Breast epithelium (tissue), 4 donors: Measurements from ENCODE around the gene B3GALT2. TPM values are rescaled to one million over a fixed set of nuclear protein-coding genes. Genes with fewer than 3 reads are reported as not detected.

Experiments used
- DNase-seq, 2 donors: peaks; one replicate each; pipeline ENCODE4 v3.0.0-alpha.2; 2019; ENCODE audit warnings: low spot score in 2 of 2
- H3K27ac ChIP-seq, 2 donors: fragments of 200-600 bp; sonication (generic) in 1 of 2; one replicate each; pipeline ENCODE4 v1.5.1; 2016 to 2019; ENCODE audit warnings: mild to moderate bottlenecking in 1 of 2
- H3K27me3 ChIP-seq, 2 donors: fragments of 200-600 bp; sonication (generic) in 1 of 2; one replicate each; pipeline versions ENCODE4 v1.5.1 to v1.6.0; 2017 to 2019; ENCODE audit warnings: control low read depth in 1 of 2, mild to moderate bottlenecking in 1 of 2
- H3K36me3 ChIP-seq: fragments of 200-600 bp; one replicate; pipeline ENCODE4 v1.5.1; 2019
- H3K4me1 ChIP-seq, 2 donors: fragments of 200-600 bp; sonication (generic); one replicate each; pipeline ENCODE4 v1.5.1; 2016 to 2019; ENCODE audit warnings: control low read depth in 1 of 2
- H3K4me3 ChIP-seq, 3 donors: fragments of 200-600 bp; sonication (generic); 1 replicate in 2 of 3; 2 replicates in 1 of 3; pipeline ENCODE4 v1.5.1; 2016 to 2019; ENCODE audit warnings: mild to moderate bottlenecking in 3 of 3, moderate library complexity in 2 of 3
- H3K9me3 ChIP-seq, 2 donors: fragments of 200-600 bp; sonication (generic) in 1 of 2; one replicate each; pipeline ENCODE4 v1.5.1; 2016 to 2019; ENCODE audit warnings: control low read depth in 1 of 2
- POLR2A ChIP-seq: fragments of 450-650 bp; IDR thresholded peaks from one replicate; pipeline ENCODE4 v1.6.1; 2016; ENCODE audit warnings: antibody characterized with exemption, mild to moderate bottlenecking, moderate library complexity
- POLR2AphosphoS5 ChIP-seq, 3 donors: sonication (generic); formaldehyde crosslinking; IDR thresholded peaks; one replicate each; pipeline ENCODE4 v1.6.1; 2017; ENCODE audit warnings: antibody characterized with exemption in 3 of 3
- intact Hi-C: fragments of 100-400 bp; cut with DNase I; formaldehyde crosslinking; loops from one replicate; pipeline ENCODE4 v1.15.1; 2023; ENCODE audit warnings: low total_unique reads
- total RNA-seq, 3 donors: library from RNA; depleted of rRNA; stranded (reverse); fragments of >200 nt; gene quantifications; one replicate each; pipeline ENCODE4 v1.1.0, GENCODE V29; 2016
- TF ChIP-seq, protein P1 (sequence below), 3 donors: fragments of 450-650 bp; IDR thresholded peaks; one replicate each; pipeline ENCODE4 v1.5.1; 2016 to 2017; ENCODE audit warnings: antibody characterized with exemption in 3 of 3, mild to moderate bottlenecking in 3 of 3, moderate library complexity in 3 of 3

The B3GALT2 gene
- total RNA-seq, 3 donors from 2014 or later: 0.29 to 0.33 (median 0.32) TPM

DNA sequence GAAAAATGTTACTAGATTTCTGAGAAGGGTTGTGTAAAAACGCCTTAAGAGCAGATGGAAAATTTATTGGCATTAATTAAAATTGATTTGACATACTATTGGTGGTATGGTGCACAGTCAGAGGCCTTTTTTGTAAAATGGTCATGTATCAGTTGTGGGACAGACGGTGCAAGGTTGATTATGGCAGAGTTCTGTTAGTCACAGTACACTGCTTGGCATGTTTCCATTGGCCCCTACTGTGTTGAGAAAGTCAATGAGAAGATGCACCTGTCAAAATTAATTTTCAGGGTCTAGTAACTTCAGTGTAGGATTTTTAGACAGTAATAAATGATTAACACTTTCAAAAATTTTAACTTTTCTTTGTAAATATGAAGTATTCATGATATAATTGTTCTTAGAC is 4.4 kb downstream of the B3GALT2 start:
- intact Hi-C loops: no loop called here
- Histone ChIP-seq H3K4me1 (no peaks in the 10 kb centered on the region), H3K27ac (no peak overlapping the region), H3K36me3 (no peaks in the 10 kb centered on the region), H3K4me3 (no peak overlapping the region), H3K9me3 (no peaks in the 10 kb centered on the region), H3K27me3 (no peaks in the 10 kb centered on the region)
- no peak for TF ChIP-seq POLR2A
- TF ChIP-seq, protein P1, sequence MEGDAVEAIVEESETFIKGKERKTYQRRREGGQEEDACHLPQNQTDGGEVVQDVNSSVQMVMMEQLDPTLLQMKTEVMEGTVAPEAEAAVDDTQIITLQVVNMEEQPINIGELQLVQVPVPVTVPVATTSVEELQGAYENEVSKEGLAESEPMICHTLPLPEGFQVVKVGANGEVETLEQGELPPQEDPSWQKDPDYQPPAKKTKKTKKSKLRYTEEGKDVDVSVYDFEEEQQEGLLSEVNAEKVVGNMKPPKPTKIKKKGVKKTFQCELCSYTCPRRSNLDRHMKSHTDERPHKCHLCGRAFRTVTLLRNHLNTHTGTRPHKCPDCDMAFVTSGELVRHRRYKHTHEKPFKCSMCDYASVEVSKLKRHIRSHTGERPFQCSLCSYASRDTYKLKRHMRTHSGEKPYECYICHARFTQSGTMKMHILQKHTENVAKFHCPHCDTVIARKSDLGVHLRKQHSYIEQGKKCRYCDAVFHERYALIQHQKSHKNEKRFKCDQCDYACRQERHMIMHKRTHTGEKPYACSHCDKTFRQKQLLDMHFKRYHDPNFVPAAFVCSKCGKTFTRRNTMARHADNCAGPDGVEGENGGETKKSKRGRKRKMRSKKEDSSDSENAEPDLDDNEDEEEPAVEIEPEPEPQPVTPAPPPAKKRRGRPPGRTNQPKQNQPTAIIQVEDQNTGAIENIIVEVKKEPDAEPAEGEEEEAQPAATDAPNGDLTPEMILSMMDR (IDR thresholded peaks at IDR 0.05): no peak
- no peak for TF ChIP-seq POLR2AphosphoS5 (IDR thresholded peaks at IDR 0.05)
- DNase-seq: no peak

DNA sequence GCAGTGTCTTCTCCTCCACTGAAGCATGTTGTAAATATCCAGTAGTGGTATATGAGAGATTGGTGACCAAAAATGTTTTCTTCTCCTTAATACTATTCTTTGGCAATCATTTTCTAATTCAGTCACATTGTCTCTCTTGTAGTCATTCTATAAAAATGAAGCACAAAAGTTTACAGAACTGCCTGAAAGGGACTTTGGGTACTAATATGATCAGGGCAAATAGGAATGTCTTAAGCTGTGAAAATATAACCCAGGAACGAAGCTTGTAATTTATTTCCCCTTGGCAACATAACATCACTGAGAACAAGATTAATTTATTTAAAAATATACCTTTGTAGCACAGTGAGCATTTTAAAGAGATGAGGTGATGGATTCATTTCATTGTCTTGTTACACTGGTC is 4.9 kb downstream of the B3GALT2 start:
- H3K4me1 ChIP-seq: no peaks in the 10 kb centered on the region
- no peaks in the 10 kb centered on the region for H3K36me3 ChIP-seq
- TF ChIP-seq, protein P1 (IDR thresholded peaks at IDR 0.05): no peak
- TF ChIP-seq POLR2AphosphoS5 (IDR thresholded peaks at IDR 0.05): no peak
- no peaks in the 10 kb centered on the region for H3K9me3 ChIP-seq
- H3K27ac ChIP-seq: no peak overlapping the region
- no peaks in the 10 kb centered on the region for H3K27me3 ChIP-seq
- intact Hi-C loops: no loop called here
- DNase-seq: no peak
- H3K4me3 ChIP-seq: no peak overlapping the region

DNA sequence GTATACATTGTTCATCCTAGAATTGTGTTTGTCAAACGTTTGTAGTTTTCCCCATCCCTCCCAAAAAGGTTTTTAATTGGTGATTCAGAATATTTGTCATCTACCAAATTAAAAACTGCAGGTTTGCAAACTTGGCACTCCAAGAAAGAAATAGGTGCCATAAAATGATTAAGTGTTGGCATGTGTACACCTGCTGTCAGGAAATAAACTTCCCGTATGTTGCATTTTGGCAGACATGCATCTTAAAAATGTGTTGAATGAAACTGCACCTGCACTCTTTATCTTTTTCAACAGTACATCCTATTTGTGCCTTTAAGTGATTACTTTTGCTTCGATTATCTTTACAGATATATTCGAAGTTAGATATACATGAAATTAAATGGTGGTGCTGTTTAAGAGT is 7.3 kb downstream of the B3GALT2 start:
- no peak overlapping the region for H3K27ac ChIP-seq
- no peaks in the 10 kb centered on the region for H3K36me3 ChIP-seq
- H3K27me3 ChIP-seq: no peaks in the 10 kb centered on the region
- intact Hi-C loops: no loop called here
- no peaks in the 10 kb centered on the region for H3K4me1 ChIP-seq
- TF ChIP-seq, protein P1 (IDR thresholded peaks at IDR 0.05): no peak
- TF ChIP-seq POLR2A: no peak
- TF ChIP-seq POLR2AphosphoS5 (IDR thresholded peaks at IDR 0.05): no peak
- H3K4me3 ChIP-seq: no peak overlapping the region
- no peak for DNase-seq
- H3K9me3 ChIP-seq: no peaks in the 10 kb centered on the region

DNA sequence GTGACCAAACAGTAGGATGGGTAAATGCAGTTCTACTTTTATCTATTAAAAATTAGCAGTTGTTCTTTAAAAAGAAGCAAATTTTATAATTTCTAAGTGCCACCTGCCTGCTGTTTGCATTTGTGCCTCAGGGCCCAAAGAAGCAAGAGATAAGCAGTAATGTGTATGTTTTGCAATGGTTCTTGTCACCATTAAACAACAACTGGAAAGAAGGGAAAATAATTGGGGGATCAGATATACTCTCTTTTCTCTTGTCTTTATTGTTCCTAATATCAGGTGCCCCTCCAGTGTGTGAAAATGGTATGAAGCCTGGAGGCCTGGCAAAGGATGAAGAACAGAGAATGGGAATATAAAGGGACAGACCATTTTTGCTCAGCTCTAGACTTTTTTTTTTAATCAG is 9.6 kb downstream of the B3GALT2 start:
- Histone ChIP-seq H3K36me3 (no peaks in the 10 kb centered on the region), H3K4me3 (no peak overlapping the region), H3K27ac (no peak overlapping the region), H3K4me1 (no peaks in the 10 kb centered on the region), H3K27me3 (no peaks in the 10 kb centered on the region), H3K9me3 (no peaks in the 10 kb centered on the region)
- DNase-seq: no peak
- intact Hi-C loops: no loop called here
- no peak for TF ChIP-seq POLR2A
- TF ChIP-seq POLR2AphosphoS5 (IDR thresholded peaks at IDR 0.05): no peak
- TF ChIP-seq, protein P1 (IDR thresholded peaks at IDR 0.05): no peak

DNA sequence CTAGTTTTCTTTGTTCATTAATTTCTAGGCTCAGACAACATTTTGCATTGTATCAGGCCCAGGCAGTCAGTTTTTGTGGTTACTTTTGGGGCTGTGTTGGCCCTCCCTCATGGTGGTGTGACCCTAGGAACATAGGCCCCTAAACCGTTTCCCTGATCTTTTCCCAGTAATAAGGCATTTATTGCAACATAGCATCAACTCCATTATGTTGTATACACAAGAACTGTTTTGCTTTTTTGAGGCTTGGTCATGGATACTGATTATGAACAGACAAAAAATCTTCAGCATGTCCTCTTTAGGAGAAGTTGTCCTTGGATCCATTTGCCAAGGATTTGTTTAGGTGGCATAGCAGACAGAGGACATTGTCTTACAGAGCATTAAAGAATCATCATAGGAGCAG is 10.3 kb downstream of the B3GALT2 start:
- Histone ChIP-seq H3K9me3 (no peaks in the 10 kb centered on the region), H3K27me3 (no peaks in the 10 kb centered on the region), H3K36me3 (no peaks in the 10 kb centered on the region), H3K27ac (no peak overlapping the region), H3K4me1 (no peaks in the 10 kb centered on the region), H3K4me3 (no peak overlapping the region)
- no peak for DNase-seq
- intact Hi-C loops: no loop called here
- TF ChIP-seq POLR2A (no peak), POLR2AphosphoS5 (IDR thresholded peaks at IDR 0.05) (no peak)
- TF ChIP-seq, protein P1 (IDR thresholded peaks at IDR 0.05): no peak
